Cardiac fibroblast (primary cell): Measurements from ENCODE around the gene VPS37B.

ENCODE experiments used
- DNase-seq, 2 donors: peaks; one replicate each; pipeline versions ENCODE4 v3.0.0 to v3.0.0-alpha.2; 2010; ENCODE audit warnings: low read depth in 2 of 2
- H3K4me3 ChIP-seq, 2 donors: replicated peaks in 1 of 2; 1 replicate in 1 of 2; 2 replicates in 1 of 2; pipeline ENCODE4 v1.5.1; 2011; ENCODE audit warnings: low read depth in 2 of 2, low read length in 2 of 2, mild to moderate bottlenecking in 2 of 2, moderate library complexity in 1 of 2
- CTCF ChIP-seq: IDR thresholded peaks from one replicate; pipeline ENCODE4 v1.5.1; 2011; ENCODE audit warnings: low read depth, mild to moderate bottlenecking, low read length, inconsistent platforms

VPS37B gene

GRCh38 chr12:122928404-122929147 is 32.7 kb upstream of the VPS37B start:
- DNase-seq = no peak
- TF ChIP-seq CTCF = no peak

GRCh38 chr12:122927756-122928403 is 32.0 kb upstream of the VPS37B start:
- no peak overlapping the region for H3K4me3 ChIP-seq
- no peak for TF ChIP-seq CTCF
- no peak for DNase-seq

More at GRCh38 chr12:122928404-122929147, 32.7 kb upstream of the VPS37B start:
- no peak overlapping the region for H3K4me3 ChIP-seq

GRCh38 chr12:122921917-122922316 is 26.0 kb upstream of the VPS37B start:
- no peak overlapping the region for H3K4me3 ChIP-seq
- TF ChIP-seq CTCF = no peak
- no peak for DNase-seq

GRCh38 chr12:122920687-122921086 is 24.8 kb upstream of the VPS37B start:
- TF ChIP-seq CTCF = no peak
- H3K4me3 ChIP-seq = no peak overlapping the region
- no peak for DNase-seq

GRCh38 chr12:122918827-122919226 is 22.9 kb upstream of the VPS37B start:
- DNase-seq = peak in 1 of 2 donors; percentile 33
- no peak overlapping the region for H3K4me3 ChIP-seq
- no peak for TF ChIP-seq CTCF

- peak; percentile 64 to 88 for DNase-seq
- H3K4me3 ChIP-seq = no peak overlapping the region
- TF ChIP-seq CTCF = no peak
Observed at GRCh38 chr12:122917507-122918121, 21.7 kb upstream of the VPS37B start.
